Ectodermal cell (in vitro differentiated cells): ENCODE data around the gene TCIRG1.
"Not testable (repeated sequence)": the region's sequence is repeated elsewhere in the genome, so short reads cannot be mapped to it uniquely, and the experiment has no call there.

ENCODE experiments used
- H3K27ac ChIP-seq: 2 replicates; pipeline ENCODE4 v1.7.0; 2013; ENCODE audit warnings: mild to moderate bottlenecking, low read depth, low read length; ENCODE audit not compliant: insufficient read depth, poor library complexity, severe bottlenecking
- H3K27me3 ChIP-seq: 2 replicates; pipeline ENCODE4 v1.7.0; 2013; ENCODE audit warnings: mild to moderate bottlenecking, low read length; ENCODE audit not compliant: insufficient read depth, control insufficient read depth, poor library complexity, severe bottlenecking
- H3K36me3 ChIP-seq: one replicate; pipeline ENCODE4 v1.7.0; 2013; ENCODE audit warnings: low read length; ENCODE audit not compliant: control insufficient read depth, insufficient read depth
- H3K4me1 ChIP-seq: one replicate; pipeline ENCODE4 v1.7.0; 2013; ENCODE audit warnings: low read length; ENCODE audit not compliant: control insufficient read depth, insufficient read depth
- H3K4me3 ChIP-seq: 2 replicates; pipeline ENCODE4 v1.7.0; 2013; ENCODE audit warnings: low read depth, low read length, control low read depth; ENCODE audit not compliant: insufficient read depth
- H3K9me3 ChIP-seq: 2 replicates; pipeline ENCODE4 v1.7.0; 2013; ENCODE audit warnings: mild to moderate bottlenecking, low read length, moderate library complexity; ENCODE audit not compliant: control insufficient read depth
- WGBS, 2 experiments: methylation state at CpG; one replicate each; pipeline ENCODE4 v1.1.7; 2013; ENCODE audit warnings: missing lambda C conversion rate in 2 of 2; 5-methylcytosine and 5-hydroxymethylcytosine counted together

The TCIRG1 gene

GRCh38 chr11:68092946-68093345, 54.1 kb downstream of the TCIRG1 start:
- not testable (repeated sequence) for H3K9me3 ChIP-seq, H3K4me3 ChIP-seq, H3K27me3 ChIP-seq, H3K36me3 ChIP-seq, H3K4me1 ChIP-seq, H3K27ac ChIP-seq
- 86 to 90% methylated on average over 2 to 3 of the region's 3 CpGs for WGBS, 2 experiments

- no peak overlapping the region for H3K4me3 ChIP-seq
- peaks cover 4% of the 10 kb centered on the region for H3K36me3 ChIP-seq
- H3K27ac ChIP-seq: no peak overlapping the region
- no peaks in the 10 kb centered on the region for H3K9me3 ChIP-seq
- H3K27me3 ChIP-seq: no peaks in the 10 kb centered on the region
- H3K4me1 ChIP-seq: peaks cover 3% of the 10 kb centered on the region
- 84 to 94% methylated on average over 4 of the region's 4 CpGs for WGBS, 2 experiments
Observed at GRCh38 chr11:68093565-68093964, 54.7 kb downstream of the TCIRG1 start.

- no peaks in the 10 kb centered on the region for H3K9me3 ChIP-seq
- peaks cover 3% of the 10 kb centered on the region for H3K4me1 ChIP-seq
- H3K27me3 ChIP-seq: no peaks in the 10 kb centered on the region
- H3K27ac ChIP-seq: no peak overlapping the region
- H3K4me3 ChIP-seq: no peak overlapping the region
- WGBS, 2 experiments: 87 to 98% methylated on average over 8 of the region's 8 CpGs
- peaks cover 4% of the 10 kb centered on the region for H3K36me3 ChIP-seq
Observed at GRCh38 chr11:68096962-68097361, 58.1 kb downstream of the TCIRG1 start.

GRCh38 chr11:68099057-68099456, 60.2 kb downstream of the TCIRG1 start:
- Histone ChIP-seq H3K27me3 (no peaks in the 10 kb centered on the region), H3K4me1 (no peaks in the 10 kb centered on the region), H3K9me3 (no peaks in the 10 kb centered on the region), H3K27ac (no peak overlapping the region), H3K36me3 (peaks cover 4% of the 10 kb centered on the region), H3K4me3 (no peak overlapping the region)

GRCh38 chr11:68099474-68100405, 60.9 kb downstream of the TCIRG1 start:
- no peak overlapping the region for H3K27ac ChIP-seq

More at GRCh38 chr11:68099474-68100405, 60.9 kb downstream of the TCIRG1 start:
- H3K4me1 ChIP-seq: no peaks in the 10 kb centered on the region
- no peaks in the 10 kb centered on the region for H3K27me3 ChIP-seq
- no peaks in the 10 kb centered on the region for H3K36me3 ChIP-seq
- WGBS, 2 experiments: 82 to 85% methylated on average over 11 to 12 of the region's 12 CpGs
- H3K9me3 ChIP-seq: no peaks in the 10 kb centered on the region
- H3K4me3 ChIP-seq: no peak overlapping the region
